H1 (cell line): ENCODE data around the gene EIF2S2. TPM values are rescaled to one million over a fixed set of nuclear protein-coding genes. Genes with fewer than 3 reads are reported as not detected.

Experiments
- ATF2 ChIP-seq: IDR thresholded peaks from 2 replicates; pipeline ENCODE4 v1.6.1; 2012; ENCODE audit warnings: low read length, inconsistent platforms
- CHD7 ChIP-seq: fragments of 300-600 bp; sonication (generic); IDR thresholded peaks from 2 replicates; pipeline ENCODE4 v1.7.1; 2012; ENCODE audit warnings: low read length, moderate library complexity, mild to moderate bottlenecking, inconsistent platforms; ENCODE audit not compliant: insufficient replicate concordance
- GABPA ChIP-seq: IDR thresholded peaks from 2 replicates; pipeline ENCODE4 v1.6.1; 2011; ENCODE audit warnings: mild to moderate bottlenecking, low read length, moderate library complexity, borderline replicate concordance; ENCODE audit not compliant: insufficient read depth
- GTF2F1 ChIP-seq: IDR thresholded peaks from 2 replicates; pipeline ENCODE4 v1.6.1; 2012; ENCODE audit warnings: low read depth, low read length, improper control_type of control experiment, borderline replicate concordance
- SIN3A ChIP-seq, 2 experiments: IDR thresholded peaks in 1 of 2; conservative IDR thresholded peaks in 1 of 2; 2 replicates each; pipeline ENCODE4 v1.6.1; 2011 to 2012; ENCODE audit warnings: low read length in 2 of 2, improper control_type of control experiment in 1 of 2, low read depth in 1 of 2, mild to moderate bottlenecking in 1 of 2
- SP2 ChIP-seq: IDR thresholded peaks from 2 replicates; pipeline ENCODE4 v1.6.1; 2012; ENCODE audit warnings: mild to moderate bottlenecking, low read length, inconsistent platforms
- TCF12 ChIP-seq: IDR thresholded peaks from 2 replicates; pipeline ENCODE4 v1.6.1; 2011; ENCODE audit warnings: low read depth, mild to moderate bottlenecking, low read length
- USF2 ChIP-seq: IDR thresholded peaks from 2 replicates; pipeline ENCODE4 v1.6.1; 2011; ENCODE audit warnings: low read length, improper control_type of control experiment
- polyA plus RNA-seq, 7 experiments: library from polyadenylated mRNA; depleted of rRNA in 3 of 7; stranded (reverse) in 5 of 7; unstranded in 2 of 7; fragments of >200 nt in 5 of 7; fragments of 200-250 nt in 2 of 7; gene quantifications; 1 replicate in 5 of 7; 2 replicates in 1 of 7; 4 replicates in 1 of 7; pipeline versions ENCODE4 v1.2.1 to v1.2.3, GENCODE V29; 2011 to 2013; ENCODE audit warnings: missing spikeins in 2 of 7, mixed read lengths in 2 of 7
- total RNA-seq: library from RNA; stranded (reverse); fragmentation: NEBNext Ultra II Directional; extraction: Animal tissue kit (Norgen Biotek cat#: 25700); gene quantifications from 2 replicates; pipeline ENCODE4 v1.2.1, GENCODE V29; 2021

Gene EIF2S2
- total and polyA plus RNA-seq, 2 of the 8 experiments (the other 6 are each of a cell fraction or from before 2014, with no cell fraction given), result 59.5 to 142 TPM

- TF ChIP-seq CHD7 (no peak), GABPA (no peak), SP2 (no peak), USF2 (no peak), GTF2F1 (no peak), TCF12 (no peak), ATF2 (no peak), SIN3A (conservative IDR thresholded peaks at IDR 0.05 in 1 of 2, IDR thresholded peaks at IDR 0.05 in 1 of 2; ENCODE audit: low read depth in 1 of 2, low read length in 2 of 2) (no peak)
Measured at GRCh38 chr20:34052414-34052813, 59.6 kb downstream of the EIF2S2 start (continued).
